K562 (cell line): Measurements from ENCODE around the gene MFSD8. TPM values are rescaled to one million over a fixed set of nuclear protein-coding genes. Genes with fewer than 3 reads are reported as not detected.
"Not testable (repeated sequence)": the region's sequence is repeated elsewhere in the genome, so short reads cannot be mapped to it uniquely, and the experiment has no call there.

Experiments used
- ATAC-seq: fragments of 200-7000 bp; cut with Tn5 transposase; 3 replicates; pipeline ENCODE4 v1.9.1; 2020; ENCODE audit warnings: moderate library complexity
- BruUV-seq: library from RNA; stranded (reverse); fragments of 400-500 nt; replicated peaks from 2 replicates; lab custom pipeline; 2021; lab: Mats Ljungman, UMichigan
- CTCF ChIA-PET: fragments of 300-600 bp; formaldehyde crosslinking; extraction: SDS; loops from one replicate; lab custom pipeline; 2021; ENCODE audit warnings: low intra/inter-chr PET ratio; lab: Yijun Ruan, JAX
- POLR2A ChIA-PET: fragments of 300-600, 350-650 bp; sonication (Branson Sonifier 250); formaldehyde crosslinking; extraction: SDS; loops from one replicate; lab custom pipeline; 2021; ENCODE audit warnings: antibody characterized with exemption, inconsistent platforms; lab: Yijun Ruan, JAX
- DNase-seq, 4 experiments: peaks; one replicate each; pipeline versions ENCODE4 v3.0.0 to v3.0.0-alpha.2; 2011 to 2018; ENCODE audit warnings: low spot score in 3 of 4, mixed read lengths in 3 of 4; ENCODE audit errors: extremely low read depth in 1 of 4
- FAIRE-seq: peaks from 2 replicates; lab custom pipeline; 2011; peaks lifted over from hg19 to GRCh38; lab: Jason Lieb, UNC
- H2AFZ ChIP-seq: 2 replicates; pipeline ENCODE4 v1.6.0; 2011; ENCODE audit warnings: low read depth, low read length, control low read depth, inconsistent platforms
- H3K27ac ChIP-seq: fragments of 200-600 bp; 3 replicates; pipeline ENCODE4 v1.8.0; 2011; ENCODE audit warnings: low read depth, mild to moderate bottlenecking, control low read depth, inconsistent platforms, low read length, moderate library complexity, mixed read lengths; ENCODE audit errors: extremely low read depth
- H3K27me3 ChIP-seq, 2 experiments: fragments of 300-600 bp in 1 of 2; 2 replicates in 1 of 2; 3 replicates in 1 of 2; pipeline versions ENCODE4 v1.6.0 to v1.8.0; 2011; ENCODE audit warnings: inconsistent platforms in 2 of 2, low read length in 2 of 2, mild to moderate bottlenecking in 1 of 2, mixed read lengths in 1 of 2, moderate library complexity in 1 of 2; ENCODE audit not compliant: control insufficient read depth in 2 of 2, insufficient read depth in 2 of 2
- H3K36me3 ChIP-seq: fragments of 300-600 bp; 3 replicates; pipeline ENCODE4 v1.8.0; 2011; ENCODE audit warnings: mild to moderate bottlenecking, low read length, inconsistent platforms; ENCODE audit not compliant: control insufficient read depth, insufficient read depth
- H3K4me1 ChIP-seq, 2 experiments: fragments of 200-600 bp in 1 of 2; replicated peaks in 1 of 2; 2 replicates in 1 of 2; 3 replicates in 1 of 2; pipeline versions ENCODE4 v1.5.1 to v1.8.0; 2011; ENCODE audit warnings: inconsistent platforms in 2 of 2, low read length in 2 of 2, mild to moderate bottlenecking in 1 of 2, mixed read lengths in 1 of 2, moderate library complexity in 1 of 2; ENCODE audit not compliant: control insufficient read depth in 2 of 2, insufficient read depth in 2 of 2
- H3K4me2 ChIP-seq: 2 replicates; pipeline ENCODE4 v1.6.1; 2011; ENCODE audit warnings: low read length, control low read depth, inconsistent platforms, mixed read lengths; ENCODE audit not compliant: insufficient read depth
- H3K4me3 ChIP-seq: fragments of 200-600 bp; sonication (generic), shearing (Covaris generic); 2 replicates; pipeline ENCODE4 v1.5.1; 2016; ENCODE audit warnings: control low read depth, inconsistent platforms
- H3K79me2 ChIP-seq: fragments of 200-600 bp; 3 replicates; pipeline ENCODE4 v1.8.0; 2011; ENCODE audit warnings: low read length, inconsistent platforms; ENCODE audit not compliant: control insufficient read depth, insufficient read depth
- H3K9ac ChIP-seq, 2 experiments: 2 replicates each; pipeline versions ENCODE4 v1.6.0 to v1.6.1; 2011; ENCODE audit warnings: low read depth in 2 of 2, low read length in 2 of 2, control low read depth in 1 of 2, inconsistent platforms in 1 of 2, mild to moderate bottlenecking in 1 of 2, mixed read lengths in 1 of 2; ENCODE audit not compliant: insufficient read depth in 1 of 2
- H3K9me1 ChIP-seq: one replicate; pipeline ENCODE4 v1.6.0; 2011; ENCODE audit warnings: inconsistent platforms, mild to moderate bottlenecking, low read length, moderate library complexity; ENCODE audit not compliant: control insufficient read depth, insufficient read depth
- H3K9me3 ChIP-seq: replicated peaks from 2 replicates; pipeline ENCODE4 v1.5.1; 2011; ENCODE audit warnings: low read depth, low read length, inconsistent platforms; ENCODE audit not compliant: control insufficient read depth, insufficient read depth
- H4K20me1 ChIP-seq: replicated peaks from 2 replicates; pipeline ENCODE4 v1.6.1; 2011; ENCODE audit warnings: low read length, inconsistent platforms, mixed read lengths; ENCODE audit not compliant: control insufficient read depth, insufficient read depth
- CREB1 ChIP-seq, 2 experiments: sonication (generic) in 1 of 2; formaldehyde crosslinking in 1 of 2; IDR thresholded peaks; 2 replicates each; pipeline versions ENCODE4 v1.6.1 to v1.8.0; 2012 to 2022; ENCODE audit warnings: inconsistent platforms in 1 of 2, mild to moderate bottlenecking in 1 of 2, missing genetic modification reagents in 1 of 2, moderate library complexity in 1 of 2
- CSDE1 ChIP-seq, 2 experiments: fragments of 450-650 bp; IDR thresholded peaks; 2 replicates each; pipeline ENCODE4 v1.6.1; 2016; ENCODE audit warnings: mild to moderate bottlenecking in 1 of 2
- DACH1 ChIP-seq: fragments of 450-650 bp; IDR thresholded peaks from 2 replicates; pipeline ENCODE4 v1.6.1; 2018; ENCODE audit not compliant: partially characterized antibody
- KAT7 ChIP-seq: sonication (generic); formaldehyde crosslinking; IDR thresholded peaks from 2 replicates; pipeline ENCODE4 v1.8.0; 2022; ENCODE audit warnings: missing genetic modification reagents, mild to moderate bottlenecking, borderline replicate concordance
- KLF13 ChIP-seq: fragments of 450-650 bp; IDR thresholded peaks from 2 replicates; pipeline ENCODE4 v1.6.1; 2016; ENCODE audit warnings: missing genetic modification characterization, low read depth, mild to moderate bottlenecking, missing compliant biosample characterization, moderate library complexity, borderline replicate concordance
- SAP30 ChIP-seq: fragments of 200-600 bp; sonication (generic); IDR thresholded peaks from 2 replicates; pipeline ENCODE4 v1.6.1; 2012; ENCODE audit warnings: borderline replicate concordance, low read depth, mild to moderate bottlenecking, moderate library complexity, low read length, control low read depth, inconsistent platforms; ENCODE audit not compliant: insufficient read depth, poor library complexity, severe bottlenecking
- TAF7 ChIP-seq: fragments of 450-650 bp; IDR thresholded peaks from 2 replicates; pipeline ENCODE4 v1.6.1; 2016; ENCODE audit warnings: missing genetic modification characterization, missing compliant biosample characterization
- ZFX ChIP-seq: sonication (generic); formaldehyde crosslinking; IDR thresholded peaks from 2 replicates; pipeline ENCODE4 v1.8.0; 2022; ENCODE audit warnings: mild to moderate bottlenecking, missing genetic modification reagents, moderate library complexity
- WGBS: fragments of 100-300 bp; shearing (Covaris generic); methylation state at CpG from one replicate; pipeline ENCODE4 v1.1.6; 2016; ENCODE audit warnings: low coverage, mixed read lengths; ENCODE audit not compliant: insufficient coverage; ENCODE audit errors: missing lambda C conversion rate; 5-methylcytosine and 5-hydroxymethylcytosine counted together
- in situ Hi-C: fragments of 300-500 bp; cut with MboI; formaldehyde crosslinking; loops from 4 replicates; pipeline ENCODE4 v1.15.0; 2018; ENCODE audit warnings: inconsistent platforms, mixed read lengths
- intact Hi-C: fragments of 100-400 bp; cut with micrococcal nuclease; formaldehyde crosslinking; loops from 2 replicates; pipeline ENCODE4 v1.14.2; 2022
- polyA plus RNA-seq, 8 experiments: library from polyadenylated mRNA; depleted of rRNA in 4 of 8; stranded (reverse) in 5 of 8; unstranded in 3 of 8; fragments of >200 nt; fragmentation: Nextera tagmentation in 2 of 8; fragmentation: Illumina TruSeq in 1 of 8; extraction: Ambion mirVana in 2 of 8; extraction: Trizol in 1 of 8; gene quantifications; 2 replicates each; pipeline versions ENCODE4 v1.2.1 to v1.2.3, GENCODE V29; 2011 to 2014; ENCODE audit warnings: inconsistent platforms in 1 of 8, missing spikeins in 1 of 8
- total RNA-seq, 7 experiments: library from RNA; depleted of rRNA in 6 of 7; stranded (reverse); fragments of >200 nt in 6 of 7; fragmentation: Illumina TruSeq in 2 of 7; extraction: Trizol in 2 of 7; gene quantifications; 2 replicates each; pipeline versions ENCODE4 v1.2.1 to v1.2.3, GENCODE V29; 2011 to 2021; ENCODE audit warnings: low replicate concordance in 1 of 7
- TF ChIP-seq, protein P1 (sequence below), 2 experiments: IDR thresholded peaks; 2 replicates each; pipeline ENCODE4 v1.6.1; 2011; ENCODE audit warnings: borderline replicate concordance in 1 of 2, control low read depth in 1 of 2, low read depth in 1 of 2, low read length in 1 of 2, mild to moderate bottlenecking in 1 of 2, mixed read lengths in 1 of 2, moderate library complexity in 1 of 2; ENCODE audit not compliant: insufficient read depth in 1 of 2, insufficient read length in 1 of 2, poor library complexity in 1 of 2, severe bottlenecking in 1 of 2; ENCODE audit errors: extremely low read depth in 1 of 2
- TF ChIP-seq, protein P2 (sequence below): sonication (generic); formaldehyde crosslinking; IDR thresholded peaks from 2 replicates; pipeline ENCODE4 v1.8.0; 2023; ENCODE audit warnings: mild to moderate bottlenecking, missing genetic modification reagents

Gene MFSD8
- total and polyA plus RNA-seq, 9 of the 15 experiments (the other 6 are each of a cell fraction or from before 2014, with no cell fraction given): 7.0 to 27.2 (median 18.7) TPM

DNA sequence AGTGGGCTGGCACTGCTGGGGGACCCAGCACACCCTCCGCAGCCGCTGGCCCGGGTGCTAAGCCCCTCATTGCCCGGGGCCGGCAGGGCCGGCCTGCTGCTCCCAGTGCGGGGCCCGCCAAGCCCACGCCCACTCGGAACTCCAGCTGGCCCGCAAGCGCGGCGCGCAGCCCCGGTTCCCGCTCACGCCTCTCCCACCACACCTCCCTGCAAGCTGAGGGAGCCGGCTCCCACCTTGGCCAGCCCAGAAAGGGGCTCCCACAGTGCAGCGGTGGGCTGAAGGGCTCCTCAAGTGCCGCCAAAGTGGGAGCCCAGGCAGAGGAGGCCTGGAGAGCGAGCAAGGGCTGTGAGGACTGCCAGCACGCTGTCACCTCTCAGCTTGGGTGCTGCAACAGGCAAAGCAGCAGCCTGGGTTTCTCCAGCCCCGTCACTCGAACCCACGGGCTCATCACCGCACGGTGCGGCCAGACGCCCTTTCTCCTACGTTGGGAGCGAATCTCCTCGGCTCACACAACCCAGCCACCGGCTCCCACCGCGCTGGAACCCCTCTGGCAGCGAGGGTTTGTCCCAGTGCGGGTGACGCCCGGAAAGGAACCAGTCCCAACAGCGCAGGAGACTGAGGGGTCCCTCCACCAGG is 429 bp downstream of the MFSD8 start:
- Histone ChIP-seq H3K4me1 (peaks cover 13 to 31% of the 10 kb centered on the region in 2 experiments), H3K36me3 (peaks cover 18% of the 10 kb centered on the region), H3K4me3 (peak overlapping the region; percentile 59), H3K4me2 (peak overlapping the region; percentile 81), H3K9ac (peak overlapping the region; percentile 87 to 100), H2AFZ (peak overlapping the region; percentile 99), H3K27ac (peak overlapping the region; percentile 80), H3K79me2 (peaks cover 78% of the 10 kb centered on the region)
- H3K27me3 ChIP-seq; FAIRE-seq; H4K20me1 ChIP-seq; H3K9me1 ChIP-seq; H3K9me3 ChIP-seq; DNase-seq; in situ Hi-C loops; TF ChIP-seq CREB1 (IDR thresholded peaks at IDR 0.05): not testable (repeated sequence)
- under 1% methylated on average over 38 of the region's 41 CpGs for WGBS
- peak; percentile 30 for ATAC-seq
- ChIA-PET POLR2A (interaction anchor here (0.8 to 1.4 kb wide), 11 partner anchors 12 to 305 kb away, joined by 3 to 11 read pairs (median 4); partner anchors contain the start of genes LARP1B and PLK4), CTCF (interaction anchor here (0.6 kb wide), 1 partner anchor 1470 kb away, joined by 3 read pairs; no protein-coding TSS in a partner anchor)
- BruUV-seq: TSS peak; percentile 64
- intact Hi-C loops: loop anchor here (1.0 to 5.0 kb wide), 4 partner anchors 84 to 357 kb away; partner anchors contain the start of genes HSPA4L, LARP1B and PLK4
- peak; percentile 80 for TF ChIP-seq ZFX (CRISPR knock-in tag)
- peak; percentile 14; the same call in 1 of the 2 replicates for TF ChIP-seq CREB1 (CRISPR knock-in tag; IDR thresholded peaks at IDR 0.05)
- peak; percentile 11 for TF ChIP-seq DACH1
- TF ChIP-seq KAT7 (CRISPR knock-in tag): peak; percentile 36
- TF ChIP-seq TAF7 (tag): peak; percentile 83
- TF ChIP-seq SAP30: peak; percentile 63
- TF ChIP-seq KLF13 (tag): peak; percentile 24; the same call in 1 of the 2 replicates
- TF ChIP-seq, protein P1, sequence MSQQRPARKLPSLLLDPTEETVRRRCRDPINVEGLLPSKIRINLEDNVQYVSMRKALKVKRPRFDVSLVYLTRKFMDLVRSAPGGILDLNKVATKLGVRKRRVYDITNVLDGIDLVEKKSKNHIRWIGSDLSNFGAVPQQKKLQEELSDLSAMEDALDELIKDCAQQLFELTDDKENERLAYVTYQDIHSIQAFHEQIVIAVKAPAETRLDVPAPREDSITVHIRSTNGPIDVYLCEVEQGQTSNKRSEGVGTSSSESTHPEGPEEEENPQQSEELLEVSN (IDR thresholded peaks at IDR 0.05; ENCODE audit: borderline replicate concordance in 1 of 2, extremely low read depth in 1 of 2, insufficient read depth in 1 of 2, insufficient read length in 1 of 2, low read depth in 1 of 2, low read length in 1 of 2, poor library complexity in 1 of 2, severe bottlenecking in 1 of 2): peak in 1 of 2 experiments; percentile 31
- TF ChIP-seq CSDE1 (IDR thresholded peaks at IDR 0.05): 0 out of 4 replicates have a peak, but pooled peaks of 1 of the 2 experiments have one; percentile 24
- TF ChIP-seq, protein P2, sequence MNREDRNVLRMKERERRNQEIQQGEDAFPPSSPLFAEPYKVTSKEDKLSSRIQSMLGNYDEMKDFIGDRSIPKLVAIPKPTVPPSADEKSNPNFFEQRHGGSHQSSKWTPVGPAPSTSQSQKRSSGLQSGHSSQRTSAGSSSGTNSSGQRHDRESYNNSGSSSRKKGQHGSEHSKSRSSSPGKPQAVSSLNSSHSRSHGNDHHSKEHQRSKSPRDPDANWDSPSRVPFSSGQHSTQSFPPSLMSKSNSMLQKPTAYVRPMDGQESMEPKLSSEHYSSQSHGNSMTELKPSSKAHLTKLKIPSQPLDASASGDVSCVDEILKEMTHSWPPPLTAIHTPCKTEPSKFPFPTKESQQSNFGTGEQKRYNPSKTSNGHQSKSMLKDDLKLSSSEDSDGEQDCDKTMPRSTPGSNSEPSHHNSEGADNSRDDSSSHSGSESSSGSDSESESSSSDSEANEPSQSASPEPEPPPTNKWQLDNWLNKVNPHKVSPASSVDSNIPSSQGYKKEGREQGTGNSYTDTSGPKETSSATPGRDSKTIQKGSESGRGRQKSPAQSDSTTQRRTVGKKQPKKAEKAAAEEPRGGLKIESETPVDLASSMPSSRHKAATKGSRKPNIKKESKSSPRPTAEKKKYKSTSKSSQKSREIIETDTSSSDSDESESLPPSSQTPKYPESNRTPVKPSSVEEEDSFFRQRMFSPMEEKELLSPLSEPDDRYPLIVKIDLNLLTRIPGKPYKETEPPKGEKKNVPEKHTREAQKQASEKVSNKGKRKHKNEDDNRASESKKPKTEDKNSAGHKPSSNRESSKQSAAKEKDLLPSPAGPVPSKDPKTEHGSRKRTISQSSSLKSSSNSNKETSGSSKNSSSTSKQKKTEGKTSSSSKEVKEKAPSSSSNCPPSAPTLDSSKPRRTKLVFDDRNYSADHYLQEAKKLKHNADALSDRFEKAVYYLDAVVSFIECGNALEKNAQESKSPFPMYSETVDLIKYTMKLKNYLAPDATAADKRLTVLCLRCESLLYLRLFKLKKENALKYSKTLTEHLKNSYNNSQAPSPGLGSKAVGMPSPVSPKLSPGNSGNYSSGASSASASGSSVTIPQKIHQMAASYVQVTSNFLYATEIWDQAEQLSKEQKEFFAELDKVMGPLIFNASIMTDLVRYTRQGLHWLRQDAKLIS: 0 out of 2 replicates have a peak, but pooled peaks have one; percentile 18
